VCaP (cell line): ENCODE data around the gene APOA1.

Source experiments
- H3K27ac ChIP-seq: fragments of 450-650 bp; 2 replicates; pipeline ENCODE4 v1.5.1; 2017
- CTCF ChIP-seq: fragments of 450-650 bp; conservative IDR thresholded peaks from 2 replicates; pipeline ENCODE4 v1.5.1; 2017; ENCODE audit warnings: mild to moderate bottlenecking, moderate library complexity

APOA1 gene

GRCh38 chr11:116837231-116838091, at the start of gene APOA1:
APOA1 (minus strand) TSS chr11:116837622; CDS start chr11:116837387, 235 bp downstream.
- H3K27ac ChIP-seq, result peak within 1 kb of the TSS; percentile 69
- no peak for TF ChIP-seq CTCF

GRCh38 chr11:116885951-116886655, 48.7 kb upstream of the APOA1 start:
- no peak for TF ChIP-seq CTCF
- H3K27ac ChIP-seq, result no peak overlapping the region

- no peak overlapping the region for H3K27ac ChIP-seq
- TF ChIP-seq CTCF, result no peak
These were observed 45.0 kb upstream of the APOA1 start for GRCh38 chr11:116882386-116882785.

GRCh38 chr11:116881143-116881542, 43.7 kb upstream of the APOA1 start:
- no peak for TF ChIP-seq CTCF
- H3K27ac ChIP-seq, result no peak overlapping the region

GRCh38 chr11:116879800-116880625, 42.6 kb upstream of the APOA1 start:
- H3K27ac ChIP-seq, result no peak overlapping the region
- TF ChIP-seq CTCF, result peak; percentile 93

GRCh38 chr11:116876656-116877055, 39.2 kb upstream of the APOA1 start:
- H3K27ac ChIP-seq, result no peak overlapping the region
- TF ChIP-seq CTCF, result no peak

- H3K27ac ChIP-seq, result no peak overlapping the region
- no peak for TF ChIP-seq CTCF
These were observed 37.8 kb upstream of the APOA1 start for GRCh38 chr11:116875194-116875593.
